HG03575 (cell line): Measurements from ENCODE around the gene VIT.
"Not testable (repeated sequence)": the region's sequence is repeated elsewhere in the genome, so short reads cannot be mapped to it uniquely, and the experiment has no call there.

Experiments used
- ATAC-seq: cut with Tn5 transposase; IDR thresholded peaks from one replicate; pipeline ENCODE4 v1.9.1; 2021; ENCODE audit not compliant: unreplicated experiment, insufficient number of reproducible peaks, low FRiP score; ENCODE audit errors: extremely low read depth

Gene VIT

GRCh38 chr2:36676364-36676763, 20.1 kb upstream of the VIT start:
- no peak for ATAC-seq

GRCh38 chr2:36677386-36677785, 19.1 kb upstream of the VIT start:
- ATAC-seq: no peak

- no peak for ATAC-seq
Observed at GRCh38 chr2:36677996-36678605, 18.4 kb upstream of the VIT start.

GRCh38 chr2:36678856-36679255, 17.7 kb upstream of the VIT start:
- ATAC-seq: no peak

- ATAC-seq: no peak
Observed at GRCh38 chr2:36680012-36680411, 16.5 kb upstream of the VIT start.

GRCh38 chr2:36682562-36682961, 13.9 kb upstream of the VIT start:
- no peak for ATAC-seq

- no peak for ATAC-seq
Observed at GRCh38 chr2:36683002-36683401, 13.5 kb upstream of the VIT start.

- not testable (repeated sequence) for ATAC-seq
Observed at GRCh38 chr2:36688291-36688690, 8.2 kb upstream of the VIT start.

GRCh38 chr2:36689013-36689412, 7.5 kb upstream of the VIT start:
- not testable (repeated sequence) for ATAC-seq

- ATAC-seq: no peak
Observed at GRCh38 chr2:36692121-36692520, 4.4 kb upstream of the VIT start.

- no peak for ATAC-seq
Observed at GRCh38 chr2:36693825-36694224, 2.7 kb upstream of the VIT start.

- no peak for ATAC-seq
Observed at GRCh38 chr2:36695746-36696415, 626 bp upstream of the VIT start.

GRCh38 chr2:36697424-36698066, 1.0 kb downstream of the VIT start:
- ATAC-seq: no peak

GRCh38 chr2:36698993-36699392, 2.5 kb downstream of the VIT start:
- no peak for ATAC-seq

GRCh38 chr2:36700311-36700710, 3.8 kb downstream of the VIT start:
- ATAC-seq: no peak

- ATAC-seq: no peak
Observed at GRCh38 chr2:36701391-36701795, 4.9 kb downstream of the VIT start.

- ATAC-seq: no peak
Observed at GRCh38 chr2:36701918-36702317, 5.4 kb downstream of the VIT start.

- no peak for ATAC-seq
Observed at GRCh38 chr2:36702781-36703180, 6.3 kb downstream of the VIT start.

GRCh38 chr2:36704475-36705150, 8.1 kb downstream of the VIT start:
- ATAC-seq: no peak
